Measurements from ENCODE around the gene HDAC11. TPM values are rescaled to one million over a fixed set of nuclear protein-coding genes. Genes with fewer than 3 reads are reported as not detected.
"Not testable (repeated sequence)": the region's sequence is repeated elsewhere in the genome, so short reads cannot be mapped to it uniquely, and the experiment has no call there.

The HDAC11 gene
- polyA plus RNA-seq, 3 donors: 2.9 to 3.9 (median 3.5) TPM

DNA sequence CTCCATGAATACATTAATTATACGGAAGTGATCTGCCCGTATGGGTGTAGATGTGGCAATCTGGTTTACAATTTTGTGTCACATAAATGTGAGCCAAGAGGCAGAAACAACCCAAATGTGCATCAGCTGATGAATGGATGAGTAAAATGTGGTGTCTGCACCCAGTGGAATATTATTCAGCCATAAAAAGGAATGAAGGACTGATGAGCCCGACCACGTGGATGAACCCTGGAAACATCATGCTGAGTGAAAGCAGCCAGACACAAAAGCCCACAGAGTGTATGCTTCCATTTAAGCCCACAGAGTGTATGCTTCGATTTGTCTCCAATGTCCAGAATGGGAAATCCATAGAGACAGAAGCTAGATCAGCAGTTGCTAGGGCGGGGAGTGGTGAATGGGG, 41.2 kb downstream of the HDAC11 start:
- Histone ChIP-seq H3K9ac (ENCODE audit: insufficient read depth, low read length, poor library complexity, severe bottlenecking) (no peak overlapping the region), H3K36me3 (replicated peaks in 1 of 2; ENCODE audit: control insufficient read depth in 1 of 2, insufficient read depth in 2 of 2, low read length in 2 of 2) (no peaks in the 10 kb centered on the region), H2AFZ (ENCODE audit: insufficient read depth, low read depth, low read length, poor library complexity, severe bottlenecking) (no peak overlapping the region), H3K27ac (ENCODE audit: low read depth in 1 of 2, low read length in 2 of 2) (no peak overlapping the region), H4K20me1 (ENCODE audit: insufficient read depth, low read length) (no peaks in the 10 kb centered on the region), H3K4me2 (replicated peaks; ENCODE audit: extremely low read depth, low read length, poor library complexity, severe bottlenecking) (no peak overlapping the region), H3K4me1 (ENCODE audit: control insufficient read depth in 1 of 2, insufficient read depth in 2 of 2, low read length in 2 of 2) (no peaks in the 10 kb centered on the region), H3K79me2 (ENCODE audit: insufficient read depth, low read length) (no peaks in the 10 kb centered on the region), H3K27me3 (ENCODE audit: control insufficient read depth in 2 of 2, insufficient read depth in 2 of 2, low read length in 2 of 2) (no peaks in the 10 kb centered on the region), H3K4me3 (replicated peaks in 1 of 3; ENCODE audit: low read depth in 2 of 3, low read length in 3 of 3) (no peak overlapping the region), H3K9me3 (replicated peaks in 1 of 2; ENCODE audit: control insufficient read depth in 1 of 2, insufficient read depth in 1 of 2, low read length in 2 of 2) (no peaks in the 10 kb centered on the region)
- H3K9me3 Mint-ChIP-seq: peaks cover 0 to 6% (median 3%) of the 10 kb centered on the region in 7 donors
- H3K4me1 Mint-ChIP-seq: no peaks in the 10 kb centered on the region
- H3K27ac Mint-ChIP-seq: no peak overlapping the region
- no peak for DNase-seq
- 46% methylated on average over 2 of the region's 6 CpGs for whole genome bisulfite sequencing (ENCODE audit: insufficient coverage)
- H3K27me3 Mint-ChIP-seq (ENCODE audit: low read depth in 3 of 3): peaks cover 0 to 4% (median 4%) of the 10 kb centered on the region in 3 donors
- intact Hi-C loops (cut with micrococcal nuclease): no loop called here
- no peak for TF ChIP-seq CTCF (IDR thresholded peaks at IDR 0.05)
- H3K4me3 Mint-ChIP-seq: no peak overlapping the region
- no peaks in the 10 kb centered on the region for H3K36me3 Mint-ChIP-seq

- H3K36me3 Mint-ChIP-seq; H3K27ac Mint-ChIP-seq; H2AFZ ChIP-seq (ENCODE audit: insufficient read depth, low read depth, low read length, poor library complexity, severe bottlenecking); H3K9ac ChIP-seq (ENCODE audit: insufficient read depth, low read length, poor library complexity, severe bottlenecking); H3K4me1 Mint-ChIP-seq; H3K27me3 Mint-ChIP-seq (ENCODE audit: low read depth in 3 of 3); intact Hi-C loops (cut with micrococcal nuclease); H4K20me1 ChIP-seq (ENCODE audit: insufficient read depth, low read length); H3K36me3 ChIP-seq (replicated peaks in 1 of 2; ENCODE audit: control insufficient read depth in 1 of 2, insufficient read depth in 2 of 2, low read length in 2 of 2); H3K79me2 ChIP-seq (ENCODE audit: insufficient read depth, low read length); H3K4me3 ChIP-seq (replicated peaks in 1 of 3; ENCODE audit: low read depth in 2 of 3, low read length in 3 of 3); H3K4me3 Mint-ChIP-seq; H3K27me3 ChIP-seq (ENCODE audit: control insufficient read depth in 2 of 2, insufficient read depth in 2 of 2, low read length in 2 of 2); DNase-seq; H3K4me2 ChIP-seq (replicated peaks; ENCODE audit: extremely low read depth, low read length, poor library complexity, severe bottlenecking); H3K4me1 ChIP-seq (ENCODE audit: control insufficient read depth in 1 of 2, insufficient read depth in 2 of 2, low read length in 2 of 2); H3K27ac ChIP-seq (ENCODE audit: low read depth in 1 of 2, low read length in 2 of 2); H3K9me3 Mint-ChIP-seq; H3K9me3 ChIP-seq (replicated peaks in 1 of 2; ENCODE audit: control insufficient read depth in 1 of 2, insufficient read depth in 1 of 2, low read length in 2 of 2): not testable (repeated sequence)
- no CpG with 5 or more reads among the region's 2 CpGs for WGBS (ENCODE audit: insufficient coverage)
Measured at GRCh38 chr3:13521749-13522148, 41.6 kb downstream of the HDAC11 start.

All from CD14-positive monocyte (primary cell).